Measurements from ENCODE around the gene PPP2R2C. TPM values are rescaled to one million over a fixed set of nuclear protein-coding genes. Genes with fewer than 3 reads are reported as not detected.

PPP2R2C gene
- total RNA-seq, 2 donors from 2014 or later = not detected

DNA sequence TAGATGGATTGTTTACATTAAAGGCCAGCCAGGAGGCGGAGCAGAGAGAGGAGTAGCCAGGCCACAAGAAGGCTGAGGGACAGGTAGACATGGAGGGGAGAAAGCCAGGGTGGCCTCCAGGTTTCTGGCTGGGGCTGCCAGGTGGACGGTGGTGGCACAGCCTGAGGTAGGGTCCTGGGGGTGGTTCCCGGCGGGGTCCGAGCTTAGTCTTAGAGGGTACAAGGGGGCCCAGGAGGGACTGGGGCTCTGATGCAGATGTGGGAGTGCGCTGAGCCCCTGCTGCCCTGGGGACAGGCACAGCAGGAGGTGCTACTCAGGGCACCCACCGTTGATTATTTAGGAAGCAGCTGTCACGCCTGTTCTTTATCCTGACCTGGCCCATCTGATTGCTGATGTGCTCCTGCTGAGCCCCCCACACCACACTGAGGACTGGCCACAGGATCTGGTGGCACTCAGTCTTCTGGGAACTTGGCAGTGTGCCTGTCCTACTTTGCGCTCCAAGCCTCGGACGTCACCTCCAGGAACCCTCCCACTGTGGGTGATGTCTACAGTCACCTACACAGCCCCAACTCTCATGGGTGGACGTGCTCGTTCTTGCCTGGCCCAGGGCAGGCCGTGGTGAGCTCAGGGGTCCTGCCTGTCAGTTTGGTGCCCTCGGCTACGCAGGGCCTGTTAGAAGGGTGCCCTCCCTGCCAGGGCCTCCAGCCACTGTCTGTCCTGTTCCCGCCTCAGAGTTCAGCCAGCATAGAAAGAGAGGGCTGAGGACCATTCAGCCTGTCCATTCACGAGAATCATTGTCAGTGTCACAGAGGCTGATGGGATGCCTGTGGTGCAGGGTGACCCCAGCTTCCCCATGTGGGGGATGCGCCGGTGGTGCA lies 190.7 kb downstream of the PPP2R2C start:
- Mint-ChIP-seq H3K27ac (no peak overlapping the region), H3K27me3 (no peaks in the 10 kb centered on the region), H3K9me3 (no peaks in the 10 kb centered on the region), H3K4me3 (no peak overlapping the region), H3K36me3 (ENCODE audit: low read depth) (no peaks in the 10 kb centered on the region), H3K4me1 (peaks cover 5% of the 10 kb centered on the region)
- ATAC-seq (replicated peaks) = no peak

DNA sequence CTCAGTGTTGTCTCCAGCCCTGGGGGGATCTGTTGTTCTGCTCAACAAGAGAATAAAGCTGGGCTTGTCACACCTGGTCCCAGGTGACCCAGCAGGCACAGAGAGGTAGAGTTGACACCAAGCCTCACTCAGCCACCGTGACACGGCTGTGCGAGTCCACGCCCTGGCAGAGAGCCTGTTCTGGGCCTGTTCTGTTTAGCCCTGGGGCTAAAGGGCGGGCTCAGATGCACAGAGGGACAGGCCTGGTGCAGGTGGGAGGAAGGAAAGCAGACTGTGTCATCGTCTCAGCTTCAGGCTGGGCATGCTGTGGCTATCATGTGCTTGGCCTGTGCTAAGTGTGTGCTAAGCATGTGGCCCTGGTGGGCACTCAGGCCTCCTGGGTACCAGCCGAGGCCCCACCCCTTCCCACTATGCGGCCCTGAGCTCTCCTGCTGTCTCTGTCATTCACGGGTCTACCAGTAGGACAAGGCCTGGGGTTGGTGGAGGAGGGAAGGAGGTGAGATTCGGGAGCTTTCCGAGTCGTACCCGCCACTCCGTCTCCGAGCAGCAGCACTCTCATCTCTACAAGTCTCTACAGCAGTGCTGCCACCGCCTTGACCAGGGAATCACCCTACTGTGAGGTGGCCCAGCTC lies 191.9 kb downstream of the PPP2R2C start:
- Mint-ChIP-seq H3K4me1 (peaks cover 5% of the 10 kb centered on the region), H3K27ac (no peak overlapping the region), H3K4me3 (no peak overlapping the region), H3K36me3 (ENCODE audit: low read depth) (no peaks in the 10 kb centered on the region), H3K27me3 (no peaks in the 10 kb centered on the region), H3K9me3 (no peaks in the 10 kb centered on the region)
- ATAC-seq (replicated peaks) = no peak

DNA sequence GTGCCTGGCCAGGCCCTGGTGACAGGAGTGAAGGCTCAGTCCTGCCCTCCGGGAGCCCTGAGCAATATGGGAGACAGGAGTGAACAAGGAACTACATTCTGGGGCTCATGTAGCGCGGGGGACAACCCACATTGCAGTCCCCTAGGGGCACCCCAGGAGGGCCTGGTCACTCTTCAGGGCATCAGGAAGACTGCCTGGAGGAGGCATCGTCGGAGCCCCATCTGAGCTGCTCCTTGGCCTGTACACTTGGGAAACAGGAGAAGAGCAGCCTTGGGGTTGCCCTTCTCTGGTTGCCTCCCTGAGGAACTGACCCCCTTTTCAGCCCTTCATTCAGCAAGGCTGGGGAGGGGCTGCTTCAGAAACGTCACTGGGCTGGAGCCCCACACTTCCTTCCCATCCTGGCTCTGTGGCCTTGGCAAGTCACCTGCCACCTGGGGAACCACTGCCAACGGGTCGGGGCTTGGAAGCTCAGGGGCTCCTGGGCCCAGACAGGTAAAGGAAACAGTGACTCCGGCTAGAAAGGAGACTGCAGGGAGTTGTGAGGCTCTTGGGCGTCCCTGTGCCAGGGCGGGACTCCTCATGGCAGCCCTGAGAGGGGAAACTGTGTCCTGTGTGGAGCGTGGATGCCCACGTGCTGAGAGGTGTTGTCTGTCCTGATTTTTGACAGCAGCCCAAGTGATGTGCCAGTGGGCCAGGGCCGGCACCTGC lies 192.7 kb downstream of the PPP2R2C start:
- Mint-ChIP-seq H3K9me3 (no peaks in the 10 kb centered on the region), H3K27me3 (no peaks in the 10 kb centered on the region), H3K36me3 (ENCODE audit: low read depth) (no peaks in the 10 kb centered on the region), H3K4me3 (no peak overlapping the region), H3K27ac (no peak overlapping the region), H3K4me1 (peaks cover 5% of the 10 kb centered on the region)
- ATAC-seq (replicated peaks) = no peak

DNA sequence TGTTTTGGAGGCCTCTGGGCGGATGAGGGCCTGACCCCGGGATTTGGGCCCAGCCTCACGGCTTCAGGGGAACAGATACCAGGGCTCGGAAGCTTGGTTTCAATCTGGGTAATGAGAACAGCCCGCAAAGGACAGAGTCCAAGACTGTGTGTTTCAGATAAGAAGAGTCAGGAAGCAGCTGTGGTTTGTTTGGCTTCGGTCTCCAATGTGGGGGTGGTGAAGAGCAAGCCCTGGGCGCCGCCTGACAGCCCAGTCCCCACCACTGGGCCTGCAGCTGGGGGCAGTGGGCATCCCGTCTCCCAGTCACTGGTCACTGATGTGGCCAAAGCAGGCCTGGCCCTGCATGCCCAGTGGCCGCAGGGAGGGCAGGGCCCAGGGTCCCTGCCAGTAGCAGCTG lies 193.6 kb downstream of the PPP2R2C start:
- Mint-ChIP-seq H3K9me3 (no peaks in the 10 kb centered on the region), H3K27me3 (no peaks in the 10 kb centered on the region), H3K27ac (peak overlapping the region; percentile 38), H3K4me1 (peaks cover 5% of the 10 kb centered on the region), H3K4me3 (peak overlapping the region; percentile 38), H3K36me3 (ENCODE audit: low read depth) (no peaks in the 10 kb centered on the region)
- ATAC-seq (replicated peaks) = peak; percentile 87

DNA sequence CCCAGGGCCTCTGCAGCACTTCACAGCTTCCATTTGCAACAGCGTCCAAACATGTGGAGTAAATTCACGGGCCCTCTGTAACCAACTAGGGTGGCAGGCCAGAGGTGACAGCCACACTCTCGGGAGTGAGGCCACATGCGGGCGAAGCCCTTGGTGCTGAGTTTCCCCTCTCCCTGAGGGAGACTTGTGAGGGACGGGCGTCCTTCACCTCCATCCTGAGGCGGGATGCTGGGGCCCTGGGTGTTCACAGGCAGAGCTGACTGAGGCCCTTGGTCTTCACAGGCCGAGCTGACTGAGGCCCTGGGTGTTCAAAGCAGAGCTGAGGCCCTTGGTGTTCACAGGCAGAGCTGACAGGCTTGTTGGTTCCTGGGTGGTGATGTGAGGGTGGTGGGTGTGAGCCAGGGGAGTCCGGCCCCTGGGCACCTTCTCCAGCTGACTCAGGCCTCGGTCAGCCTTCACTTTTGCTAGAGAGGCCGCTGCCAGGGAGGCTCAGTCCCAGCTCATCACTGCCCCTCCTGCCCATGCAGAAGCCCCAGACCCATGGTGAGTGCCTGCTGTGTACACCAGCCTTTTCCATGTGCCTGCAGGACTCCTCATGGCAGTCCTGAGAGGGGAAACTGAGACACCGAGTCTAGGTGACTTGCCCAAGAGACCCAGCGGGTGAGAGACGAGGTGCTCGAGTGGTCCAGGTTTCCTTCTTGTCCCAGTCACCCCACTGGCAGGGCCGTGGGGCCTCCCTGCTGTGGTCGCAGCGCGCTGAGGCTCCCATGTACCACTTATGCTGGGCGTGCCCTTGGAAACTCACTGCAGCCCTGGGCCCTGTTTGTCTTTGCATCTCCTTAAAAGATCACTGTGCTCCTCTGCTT lies 194.2 kb downstream of the PPP2R2C start:
- H3K36me3 Mint-ChIP-seq (ENCODE audit: low read depth) = no peaks in the 10 kb centered on the region
- ATAC-seq (replicated peaks) = no peak
- H3K9me3 Mint-ChIP-seq = no peaks in the 10 kb centered on the region
- H3K27ac Mint-ChIP-seq = peak overlapping the region; percentile 38
- H3K4me3 Mint-ChIP-seq = peak overlapping the region; percentile 38
- H3K27me3 Mint-ChIP-seq = no peaks in the 10 kb centered on the region
- H3K4me1 Mint-ChIP-seq = peaks cover 5% of the 10 kb centered on the region

DNA sequence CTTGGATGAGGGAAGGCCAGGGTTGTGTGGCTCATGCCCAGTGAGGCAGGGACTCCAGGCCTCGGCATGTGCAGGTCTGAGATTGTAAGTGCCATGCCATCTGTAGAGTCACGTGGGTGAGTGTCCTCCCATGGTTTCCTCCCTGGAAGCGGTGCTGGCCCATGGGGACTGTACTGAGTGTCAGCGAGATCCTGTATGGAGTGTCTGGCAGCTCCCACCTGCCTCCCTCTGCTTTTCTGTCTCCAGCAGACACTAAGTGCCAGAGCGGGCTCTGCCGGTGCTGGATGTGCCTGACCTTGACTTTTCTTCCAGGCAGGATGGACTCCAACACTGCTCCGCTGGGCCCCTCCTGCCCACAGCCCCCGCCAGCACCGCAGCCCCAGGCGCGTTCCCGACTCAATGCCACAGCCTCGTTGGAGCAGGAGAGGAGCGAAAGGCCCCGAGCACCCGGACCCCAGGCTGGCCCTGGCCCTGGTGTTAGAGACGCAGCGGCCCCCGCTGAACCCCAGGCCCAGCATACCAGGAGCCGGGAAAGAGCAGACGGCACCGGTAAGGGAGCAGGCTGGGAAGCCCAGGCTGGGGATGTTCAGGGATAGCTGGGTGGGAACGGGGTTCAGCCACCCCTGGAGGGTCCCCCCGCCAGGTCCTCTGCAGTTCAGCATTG lies 195.1 kb downstream of the PPP2R2C start:
- Mint-ChIP-seq H3K36me3 (ENCODE audit: low read depth) (no peaks in the 10 kb centered on the region), H3K9me3 (no peaks in the 10 kb centered on the region), H3K27ac (no peak overlapping the region), H3K4me1 (peaks cover 5% of the 10 kb centered on the region), H3K4me3 (no peak overlapping the region), H3K27me3 (no peaks in the 10 kb centered on the region)
- ATAC-seq (replicated peaks) = no peak

DNA sequence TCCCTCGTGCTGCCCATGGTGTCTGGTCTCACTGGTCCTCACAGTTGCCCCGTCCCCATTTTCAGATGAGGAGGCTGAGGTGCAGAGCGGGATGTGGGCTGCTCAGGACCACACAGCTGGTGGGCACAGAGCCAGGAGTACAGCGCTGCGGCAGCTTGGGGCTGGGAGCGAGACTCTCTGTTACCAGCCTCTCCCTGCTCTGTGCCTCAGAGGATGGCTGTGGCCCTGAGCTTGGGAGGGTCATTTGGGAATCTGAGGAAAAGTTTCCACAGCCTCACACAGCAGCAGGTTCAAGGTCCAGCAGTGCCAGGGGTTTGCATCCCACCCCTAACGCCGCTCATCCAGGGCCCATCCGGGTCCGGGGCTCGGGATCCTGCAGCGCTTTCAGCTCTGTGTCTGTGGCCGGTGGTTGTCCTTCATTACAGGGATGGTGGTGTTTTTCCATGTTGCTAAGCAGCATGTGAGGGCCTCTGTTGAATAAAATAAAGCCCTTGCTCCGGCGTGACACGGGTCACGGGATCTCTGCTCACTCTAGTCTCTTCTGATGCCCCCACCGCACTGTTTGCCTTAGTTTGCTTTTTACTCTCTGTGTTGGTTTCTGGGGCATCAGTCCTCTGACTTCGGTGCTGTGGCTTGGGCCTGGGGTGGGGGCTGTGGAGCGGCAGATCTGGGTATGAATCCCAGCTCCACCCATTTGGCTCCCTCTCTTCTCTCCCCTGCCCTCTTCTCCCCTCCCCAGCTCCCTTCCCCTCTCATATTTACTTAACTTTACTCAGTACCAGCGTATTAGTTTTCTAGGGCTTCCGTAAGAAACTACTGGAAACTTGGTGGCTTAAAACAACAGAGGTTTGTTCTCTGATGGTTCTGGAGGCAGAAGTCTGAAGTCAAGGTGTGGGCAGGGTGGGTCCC lies 196.3 kb downstream of the PPP2R2C start:
- Mint-ChIP-seq H3K27ac (no peak overlapping the region), H3K4me1 (peaks cover 5% of the 10 kb centered on the region), H3K27me3 (no peaks in the 10 kb centered on the region), H3K4me3 (no peak overlapping the region), H3K9me3 (no peaks in the 10 kb centered on the region), H3K36me3 (ENCODE audit: low read depth) (no peaks in the 10 kb centered on the region)
- no peak for ATAC-seq (replicated peaks)

DNA sequence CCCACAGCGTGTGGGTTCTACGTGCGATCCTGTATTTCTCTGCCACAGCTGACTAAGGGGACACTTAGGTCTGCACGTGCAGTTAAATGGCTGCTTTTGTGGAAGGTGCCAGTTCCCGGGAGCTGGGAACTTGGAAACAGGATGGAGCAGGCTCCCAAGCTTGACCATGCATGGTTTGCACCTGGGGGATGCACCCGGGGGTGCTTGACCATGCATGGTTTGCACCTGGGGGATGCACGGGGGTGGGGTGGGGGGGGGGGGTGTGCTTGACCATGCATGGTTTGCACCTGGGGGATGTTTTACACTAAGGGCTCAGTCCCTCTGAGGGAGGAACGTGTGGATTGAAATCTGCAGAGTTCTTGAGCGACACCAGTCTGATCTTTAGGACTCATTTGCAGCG lies 197.1 kb downstream of the PPP2R2C start:
- no peak overlapping the region for H3K27ac Mint-ChIP-seq
- H3K4me1 Mint-ChIP-seq = peaks cover 5% of the 10 kb centered on the region
- no peaks in the 10 kb centered on the region for H3K27me3 Mint-ChIP-seq
- no peak overlapping the region for H3K4me3 Mint-ChIP-seq
- H3K36me3 Mint-ChIP-seq (ENCODE audit: low read depth) = no peaks in the 10 kb centered on the region
- no peak for ATAC-seq (replicated peaks)
- no peaks in the 10 kb centered on the region for H3K9me3 Mint-ChIP-seq

DNA sequence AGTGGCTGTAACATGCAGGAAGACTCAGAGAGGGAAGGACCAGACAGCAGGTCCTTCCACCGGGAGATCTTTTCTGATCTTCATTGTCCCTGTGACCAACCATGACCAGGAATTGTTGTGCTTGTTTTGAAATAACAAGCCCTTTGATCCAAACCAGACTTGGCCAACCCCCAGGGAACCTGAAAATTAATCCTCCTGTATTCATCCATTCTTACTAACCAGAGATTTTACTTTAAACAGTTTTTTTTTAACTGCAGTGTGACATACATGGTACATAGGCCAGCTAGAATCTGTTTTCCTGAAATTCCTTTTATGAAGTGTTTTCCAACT lies 198.8 kb downstream of the PPP2R2C start:
- ATAC-seq (replicated peaks) = no peak
- H3K27ac Mint-ChIP-seq = no peak overlapping the region
- H3K4me3 Mint-ChIP-seq = no peak overlapping the region
- H3K27me3 Mint-ChIP-seq = no peaks in the 10 kb centered on the region
- no peaks in the 10 kb centered on the region for H3K9me3 Mint-ChIP-seq
- H3K4me1 Mint-ChIP-seq = peaks cover 2% of the 10 kb centered on the region
- no peaks in the 10 kb centered on the region for H3K36me3 Mint-ChIP-seq (ENCODE audit: low read depth)

DNA sequence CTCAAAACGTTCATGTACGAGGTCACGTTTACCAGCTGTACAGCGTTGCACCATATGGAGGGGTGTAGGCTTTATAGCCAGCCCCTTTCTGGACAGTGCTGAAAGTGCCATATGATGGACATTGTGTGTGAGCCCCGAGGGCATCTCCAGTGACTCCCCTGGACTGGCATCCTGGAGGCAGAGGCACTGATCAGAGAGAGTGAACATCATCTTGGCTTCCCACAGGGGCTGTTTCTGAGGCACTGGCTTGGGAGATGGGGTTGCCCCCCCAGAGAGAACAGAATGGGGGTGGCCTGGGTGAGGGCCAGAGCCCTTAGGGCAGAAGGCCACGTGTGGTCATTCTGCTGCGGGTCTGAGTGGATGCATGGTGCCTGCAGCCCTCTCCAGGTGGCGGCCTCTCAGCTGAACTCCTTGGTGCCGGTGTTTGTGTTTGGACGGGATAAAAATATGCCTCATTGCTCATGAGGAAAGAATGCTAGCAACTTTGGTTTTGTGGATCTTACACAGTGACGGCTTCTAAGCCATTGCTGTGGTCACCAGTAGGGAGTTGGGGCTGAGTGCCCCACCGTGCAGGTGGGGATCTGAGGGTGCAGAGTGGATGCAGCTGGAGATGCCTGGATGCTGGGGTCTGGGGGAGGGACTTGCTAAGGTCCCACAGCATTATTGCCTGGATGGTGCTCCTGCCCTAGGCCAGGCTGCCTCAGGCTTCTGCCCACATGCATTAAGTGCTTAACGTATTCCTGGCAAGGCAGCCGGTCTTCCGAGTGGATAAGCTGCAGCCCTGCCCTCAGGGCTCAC lies 199.4 kb downstream of the PPP2R2C start:
- no peaks in the 10 kb centered on the region for H3K36me3 Mint-ChIP-seq (ENCODE audit: low read depth)
- ATAC-seq (replicated peaks) = no peak
- H3K27ac Mint-ChIP-seq = no peak overlapping the region

DNA sequence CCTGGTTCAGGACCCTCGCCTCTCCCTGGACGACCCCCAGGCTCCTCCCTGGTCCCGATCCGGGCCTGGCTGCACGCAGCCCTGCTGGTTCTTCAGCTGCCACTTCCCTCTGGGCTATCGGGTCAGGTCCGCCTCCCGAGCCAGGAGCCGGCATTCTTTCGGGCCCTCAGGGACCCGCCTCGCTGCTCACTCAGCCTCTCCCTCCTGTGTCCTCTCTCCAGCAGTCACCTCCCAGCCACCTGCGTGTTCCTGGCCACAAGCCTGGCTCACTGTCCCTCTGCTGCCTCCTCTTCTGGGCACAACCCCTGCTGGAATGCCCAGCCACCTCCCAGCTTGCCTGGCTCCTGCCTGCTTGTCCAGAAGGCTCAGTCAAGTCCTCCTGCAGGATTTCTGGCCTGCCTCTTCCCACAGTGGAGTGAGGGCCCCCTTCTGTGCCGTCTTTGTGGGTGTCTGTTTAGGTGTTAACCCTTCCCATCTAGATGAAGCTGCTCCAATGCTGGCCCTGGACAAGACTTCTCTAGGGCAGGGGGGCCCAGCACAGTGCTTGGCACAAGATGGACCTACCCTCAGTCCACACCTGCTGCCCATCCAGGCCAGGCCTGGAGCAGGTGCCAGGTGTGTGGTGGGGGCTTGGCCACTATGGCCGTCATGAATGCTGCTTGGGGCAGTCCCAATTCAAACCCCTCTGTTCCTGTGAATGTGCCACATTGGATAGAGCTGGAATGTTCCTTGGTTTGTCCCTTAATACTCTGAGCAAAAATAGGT lies 200.5 kb downstream of the PPP2R2C start:
- Mint-ChIP-seq H3K4me3 (peak overlapping the region; percentile 11), H3K27ac (no peak overlapping the region), H3K27me3 (no peaks in the 10 kb centered on the region), H3K9me3 (no peaks in the 10 kb centered on the region), H3K4me1 (no peaks in the 10 kb centered on the region), H3K36me3 (ENCODE audit: low read depth) (no peaks in the 10 kb centered on the region)
- no peak for ATAC-seq (replicated peaks)

More for the DNA sequence above, 199.4 kb downstream of the PPP2R2C start:
- H3K4me3 Mint-ChIP-seq = no peak overlapping the region
- no peaks in the 10 kb centered on the region for H3K9me3 Mint-ChIP-seq
- no peaks in the 10 kb centered on the region for H3K27me3 Mint-ChIP-seq
- H3K4me1 Mint-ChIP-seq = no peaks in the 10 kb centered on the region

DNA sequence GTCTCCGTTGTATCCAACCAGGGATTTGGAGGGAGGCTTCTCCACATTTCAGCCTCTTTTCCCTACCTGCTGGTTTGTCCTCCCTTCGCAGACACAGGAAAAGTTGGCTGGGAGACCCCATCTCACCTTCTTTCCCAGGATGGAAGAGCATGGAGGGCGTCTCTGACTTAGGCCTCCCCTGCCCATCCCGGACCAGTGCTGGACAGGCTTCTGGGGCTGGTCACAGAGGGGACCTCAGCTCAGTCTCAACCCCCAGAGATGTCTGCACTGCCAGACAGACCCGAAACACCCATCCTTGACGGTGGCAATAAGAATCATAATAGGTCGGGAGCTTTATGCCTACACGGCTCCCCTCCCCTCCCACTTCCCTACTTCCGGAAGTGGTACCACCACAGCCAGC lies 201.2 kb downstream of the PPP2R2C start:
- peak overlapping the region; percentile 67 for H3K4me3 Mint-ChIP-seq
- H3K9me3 Mint-ChIP-seq = no peaks in the 10 kb centered on the region

More for the DNA sequence above, 201.2 kb downstream of the PPP2R2C start:
- no peak for ATAC-seq (replicated peaks)
- Mint-ChIP-seq H3K4me1 (no peaks in the 10 kb centered on the region), H3K36me3 (ENCODE audit: low read depth) (no peaks in the 10 kb centered on the region), H3K27ac (no peak overlapping the region), H3K27me3 (no peaks in the 10 kb centered on the region)

Data from activated T-helper 17 cell treated with anti-CD3 and anti-CD28 coated beads, Interleukin-2, amount 50 U/mL, for 72 hours (primary cell).